Measurements from ENCODE around the gene TMEM145. TPM values are rescaled to one million over a fixed set of nuclear protein-coding genes. Genes with fewer than 3 reads are reported as not detected.
A peak's percentile ranks its signal among the peaks of the same experiment; 100 is the strongest.

The TMEM145 gene
- total and polyA plus RNA-seq, 5 donors from 2014 or later: not detected

DNA sequence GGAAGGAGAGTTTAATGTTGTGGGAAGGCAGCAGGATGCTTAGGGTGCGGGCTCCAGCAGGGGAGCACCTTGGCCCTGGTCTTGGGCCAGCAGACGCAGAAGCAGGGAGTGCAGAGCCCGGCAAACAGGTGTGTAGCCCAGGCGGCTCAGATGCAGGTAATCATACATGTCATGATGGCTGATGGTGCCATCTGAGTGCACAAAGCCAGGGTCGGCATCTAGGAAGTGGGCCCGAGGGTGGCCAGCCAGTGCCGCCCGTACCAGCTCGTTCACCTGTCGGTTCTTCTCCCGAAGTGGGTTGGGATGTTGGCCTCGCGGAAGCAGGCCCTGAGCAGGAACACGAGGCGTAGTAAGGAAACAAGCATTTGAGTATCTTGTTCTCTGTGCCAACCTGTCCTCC lies 16.1 kb upstream of the TMEM145 start:
- Mint-ChIP-seq H3K27me3 (no peaks in the 10 kb centered on the region), H3K27ac (peak overlapping the region in 1 of 3 donors; percentile 93)
- H3K27ac ChIP-seq (ENCODE audit: insufficient read depth, low read length, poor library complexity, severe bottlenecking): no peak overlapping the region

DNA sequence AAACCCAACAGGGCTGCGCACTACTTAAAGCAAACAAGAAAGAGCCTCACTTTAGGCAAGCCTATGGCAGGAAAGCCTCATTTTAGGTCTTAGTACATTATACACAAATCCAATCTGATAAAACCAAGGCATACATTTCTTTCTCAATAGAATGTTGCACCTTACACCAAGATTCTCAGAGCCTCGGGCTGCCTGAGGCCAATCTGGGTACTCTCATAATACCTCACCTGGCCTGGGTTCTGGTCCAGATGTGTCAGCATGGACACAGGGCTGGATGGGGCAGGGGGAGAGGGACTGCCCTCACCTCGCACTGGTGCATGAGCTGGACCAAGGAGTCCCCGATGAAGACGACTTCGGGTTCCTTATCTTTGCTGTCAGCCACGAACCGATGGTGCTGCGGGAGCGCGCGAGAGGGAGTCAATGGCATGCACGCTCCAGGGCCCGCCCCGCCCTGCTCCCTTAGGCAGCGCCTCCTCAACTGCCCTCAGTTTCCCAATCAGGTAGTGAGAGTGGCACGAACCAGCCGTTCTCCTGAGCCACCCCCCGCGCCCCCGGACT lies 11.4 kb upstream of the TMEM145 start, which contains the start of gene PRR19:
PRR19 (plus strand) TSS at position 487 of the 558 bp plus-strand sequence. CDS start 7,453 bp downstream, outside the sequence.
- Histone ChIP-seq H3K27ac (ENCODE audit: insufficient read depth, low read length, poor library complexity, severe bottlenecking) (peak within 1 kb of the TSS; percentile 71), H3K9me3 (ENCODE audit: control insufficient read depth in 2 of 2, low read length in 2 of 2) (no peaks in the 10 kb centered on the region), H3K27me3 (ENCODE audit: control insufficient read depth, insufficient read depth, low read length) (no peaks in the 10 kb centered on the region), H3K4me1 (ENCODE audit: control insufficient read depth, insufficient read depth, low read length, poor library complexity, severe bottlenecking) (peaks cover 20% of the 10 kb centered on the region), H3K36me3 (ENCODE audit: control insufficient read depth, insufficient read depth, low read length) (peaks cover 3% of the 10 kb centered on the region), H3K4me3 (ENCODE audit: low read depth, low read length) (peak within 1 kb of the TSS; percentile 65)
- H3K36me3 Mint-ChIP-seq: no peaks in the 10 kb centered on the region
- peaks cover 0 to 34% (median 14%) of the 10 kb centered on the region in 4 donors for H3K4me1 Mint-ChIP-seq
- peak within 1 kb of the TSS; percentile 89 to 97 (median 91) for H3K27ac Mint-ChIP-seq
- H3K4me3 Mint-ChIP-seq: peak within 1 kb of the TSS; percentile 87 to 91 (median 90)
- no peaks in the 10 kb centered on the region for H3K27me3 Mint-ChIP-seq
- DNase-seq: peak in 1 of 3 donors; percentile 36
- H3K9me3 Mint-ChIP-seq: no peaks in the 10 kb centered on the region
- ATAC-seq (ENCODE audit: low read depth in 2 of 2): no peak

More for the DNA sequence above, 16.1 kb upstream of the TMEM145 start:
- Mint-ChIP-seq H3K4me3 (peak overlapping the region in 2 of 4 donors; percentile 13 to 58), H3K9me3 (no peaks in the 10 kb centered on the region), H3K36me3 (no peaks in the 10 kb centered on the region), H3K4me1 (peaks cover 0 to 31% (median 10%) of the 10 kb centered on the region in 4 donors)
- Histone ChIP-seq H3K27me3 (ENCODE audit: control insufficient read depth, insufficient read depth, low read length) (no peaks in the 10 kb centered on the region), H3K4me1 (ENCODE audit: control insufficient read depth, insufficient read depth, low read length, poor library complexity, severe bottlenecking) (peaks cover 12% of the 10 kb centered on the region), H3K36me3 (ENCODE audit: control insufficient read depth, insufficient read depth, low read length) (peaks cover 18% of the 10 kb centered on the region), H3K9me3 (ENCODE audit: control insufficient read depth in 2 of 2, low read length in 2 of 2) (no peaks in the 10 kb centered on the region), H3K4me3 (ENCODE audit: low read depth, low read length) (no peak overlapping the region)
- DNase-seq (no peak), ATAC-seq (ENCODE audit: low read depth in 2 of 2) (no peak)

DNA sequence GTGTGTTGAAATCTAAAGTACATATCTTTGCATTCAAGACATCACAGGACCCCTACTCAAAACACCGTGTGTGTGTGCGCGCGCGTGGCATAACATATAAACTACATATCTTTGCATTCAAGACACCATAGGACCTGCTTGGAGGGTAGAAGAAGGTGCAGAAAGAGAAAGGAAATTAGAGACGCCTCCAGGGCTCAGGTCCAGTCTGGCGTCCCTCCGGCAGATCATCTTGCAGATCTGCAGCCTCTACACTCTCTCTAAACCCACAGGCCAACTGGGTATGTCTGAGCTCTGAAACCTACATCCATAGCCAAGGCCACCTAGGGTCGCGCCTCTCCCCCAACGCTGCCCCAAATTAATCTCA lies 10.0 kb upstream of the TMEM145 start:
- peak overlapping the region; percentile 22 for H3K4me3 ChIP-seq (ENCODE audit: low read depth, low read length)
- Mint-ChIP-seq H3K4me1 (peaks cover 0 to 33% (median 16%) of the 10 kb centered on the region in 4 donors), H3K27ac (peak overlapping the region; percentile 89 to 97 (median 91))

DNA sequence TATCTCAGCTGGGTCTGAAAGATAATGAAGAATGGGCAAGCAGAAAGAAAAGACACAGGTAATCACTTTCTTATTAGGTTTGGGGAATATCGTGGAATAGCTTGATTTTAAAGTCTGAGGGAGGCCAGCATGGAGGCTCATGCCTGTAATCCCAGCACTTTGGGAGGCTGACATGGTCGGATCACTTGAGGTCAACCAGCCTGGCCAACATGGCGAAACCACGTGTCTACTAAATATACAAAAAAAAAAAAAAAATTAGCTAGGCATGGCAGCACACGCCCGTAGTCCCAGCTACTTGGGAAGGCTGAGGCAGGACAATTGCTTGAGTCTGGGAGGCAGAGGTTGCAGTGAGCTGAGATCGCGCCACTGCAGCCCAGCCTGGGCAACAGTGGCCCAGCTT lies 9.2 kb upstream of the TMEM145 start:
- H3K9me3 ChIP-seq (ENCODE audit: control insufficient read depth in 2 of 2, low read length in 2 of 2): no peaks in the 10 kb centered on the region
- no peaks in the 10 kb centered on the region for H3K36me3 Mint-ChIP-seq
- no peaks in the 10 kb centered on the region for H3K27me3 Mint-ChIP-seq
- DNase-seq (no peak), ATAC-seq (ENCODE audit: low read depth in 2 of 2) (no peak)
- H3K4me3 Mint-ChIP-seq: peak overlapping the region in 3 of 4 donors; percentile 87 to 91 (median 90)
- peaks cover 20% of the 10 kb centered on the region for H3K4me1 ChIP-seq (ENCODE audit: control insufficient read depth, insufficient read depth, low read length, poor library complexity, severe bottlenecking)
- no peak overlapping the region for H3K4me3 ChIP-seq (ENCODE audit: low read depth, low read length)
- no peak overlapping the region for H3K27ac ChIP-seq (ENCODE audit: insufficient read depth, low read length, poor library complexity, severe bottlenecking)
- H3K4me1 Mint-ChIP-seq: peaks cover 0 to 33% (median 16%) of the 10 kb centered on the region in 4 donors
- H3K36me3 ChIP-seq (ENCODE audit: control insufficient read depth, insufficient read depth, low read length): no peaks in the 10 kb centered on the region
- no peaks in the 10 kb centered on the region for H3K9me3 Mint-ChIP-seq
- no peaks in the 10 kb centered on the region for H3K27me3 ChIP-seq (ENCODE audit: control insufficient read depth, insufficient read depth, low read length)
- peak overlapping the region in 1 of 3 donors; percentile 60 for H3K27ac Mint-ChIP-seq

More for the DNA sequence above, 10.0 kb upstream of the TMEM145 start:
- Histone ChIP-seq H3K4me1 (ENCODE audit: control insufficient read depth, insufficient read depth, low read length, poor library complexity, severe bottlenecking) (peaks cover 20% of the 10 kb centered on the region), H3K27ac (ENCODE audit: insufficient read depth, low read length, poor library complexity, severe bottlenecking) (peak overlapping the region; percentile 71), H3K9me3 (ENCODE audit: control insufficient read depth in 2 of 2, low read length in 2 of 2) (no peaks in the 10 kb centered on the region), H3K36me3 (ENCODE audit: control insufficient read depth, insufficient read depth, low read length) (no peaks in the 10 kb centered on the region), H3K27me3 (ENCODE audit: control insufficient read depth, insufficient read depth, low read length) (no peaks in the 10 kb centered on the region)
- ATAC-seq (ENCODE audit: low read depth in 2 of 2) (no peak), DNase-seq (no peak)
- Mint-ChIP-seq H3K4me3 (peak overlapping the region; percentile 87 to 91 (median 90)), H3K27me3 (no peaks in the 10 kb centered on the region), H3K36me3 (no peaks in the 10 kb centered on the region), H3K9me3 (no peaks in the 10 kb centered on the region)

DNA sequence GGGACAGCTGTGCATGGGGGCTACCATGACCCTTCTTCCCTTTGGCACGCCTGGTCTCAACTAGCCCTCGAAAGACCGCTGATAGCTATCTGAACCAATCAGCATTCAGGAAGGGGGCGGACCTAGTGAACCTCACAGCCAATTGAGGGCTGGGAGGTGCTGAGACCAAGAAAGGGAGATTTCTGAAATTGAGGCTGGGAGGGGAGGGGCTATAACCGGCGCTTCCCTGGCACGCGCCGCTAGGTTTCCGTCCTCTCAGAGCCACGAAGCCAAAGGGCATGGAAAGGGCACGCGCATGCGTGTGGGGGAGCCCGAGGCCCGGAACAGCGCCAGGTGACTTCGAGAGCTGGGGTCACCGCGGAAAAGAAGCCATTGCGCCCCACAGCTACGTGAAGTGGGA lies 6.5 kb upstream of the TMEM145 start:
- H3K27ac ChIP-seq (ENCODE audit: insufficient read depth, low read length, poor library complexity, severe bottlenecking): no peak overlapping the region
- no peak overlapping the region for H3K4me3 ChIP-seq (ENCODE audit: low read depth, low read length)
- no peaks in the 10 kb centered on the region for H3K36me3 ChIP-seq (ENCODE audit: control insufficient read depth, insufficient read depth, low read length)
- no peaks in the 10 kb centered on the region for H3K27me3 ChIP-seq (ENCODE audit: control insufficient read depth, insufficient read depth, low read length)
- ATAC-seq (ENCODE audit: low read depth in 2 of 2) (no peak), DNase-seq (no peak)
- Mint-ChIP-seq H3K27ac (no peak overlapping the region), H3K4me1 (peaks cover 0 to 17% (median 12%) of the 10 kb centered on the region in 4 donors), H3K36me3 (no peaks in the 10 kb centered on the region), H3K4me3 (peak overlapping the region in 2 of 4 donors; percentile 32 to 71), H3K27me3 (peaks cover 10% of the 10 kb centered on the region), H3K9me3 (no peaks in the 10 kb centered on the region)
- H3K4me1 ChIP-seq (ENCODE audit: control insufficient read depth, insufficient read depth, low read length, poor library complexity, severe bottlenecking): peaks cover 14% of the 10 kb centered on the region
- H3K9me3 ChIP-seq (ENCODE audit: control insufficient read depth in 2 of 2, low read length in 2 of 2): no peaks in the 10 kb centered on the region

DNA sequence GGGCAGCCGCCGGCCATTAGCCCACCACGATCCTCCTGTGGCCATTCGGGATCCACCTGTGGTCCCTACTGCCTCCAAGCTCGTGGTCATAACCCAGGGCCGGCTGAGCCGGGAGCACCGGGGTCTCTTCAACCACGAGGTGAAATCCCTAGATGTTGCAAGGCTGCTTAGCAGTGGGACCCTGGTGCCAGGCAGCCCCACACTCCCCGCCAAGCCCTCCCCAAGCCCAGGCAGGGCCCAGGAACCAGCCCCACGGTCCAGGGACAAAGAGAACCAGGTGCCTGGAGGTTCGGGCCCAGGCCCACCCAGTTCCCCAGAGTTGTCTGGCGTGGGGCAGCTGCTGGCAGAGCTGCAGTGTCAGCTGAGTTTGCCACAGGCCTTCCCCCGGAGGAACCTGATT lies 3.4 kb upstream of the TMEM145 start:
- DNase-seq (no peak), ATAC-seq (ENCODE audit: low read depth in 2 of 2) (no peak)
- Mint-ChIP-seq H3K27ac (no peak overlapping the region), H3K9me3 (no peaks in the 10 kb centered on the region), H3K27me3 (peaks cover 35% of the 10 kb centered on the region), H3K36me3 (no peaks in the 10 kb centered on the region), H3K4me1 (peaks cover 0 to 16% (median 11%) of the 10 kb centered on the region in 4 donors), H3K4me3 (no peak overlapping the region)
- H3K9me3 ChIP-seq (ENCODE audit: control insufficient read depth in 2 of 2, low read length in 2 of 2): no peaks in the 10 kb centered on the region
- no peaks in the 10 kb centered on the region for H3K36me3 ChIP-seq (ENCODE audit: control insufficient read depth, insufficient read depth, low read length)
- H3K27ac ChIP-seq (ENCODE audit: insufficient read depth, low read length, poor library complexity, severe bottlenecking): no peak overlapping the region
- peaks cover 16% of the 10 kb centered on the region for H3K4me1 ChIP-seq (ENCODE audit: control insufficient read depth, insufficient read depth, low read length, poor library complexity, severe bottlenecking)
- H3K27me3 ChIP-seq (ENCODE audit: control insufficient read depth, insufficient read depth, low read length): peaks cover 7% of the 10 kb centered on the region
- H3K4me3 ChIP-seq (ENCODE audit: low read depth, low read length): no peak overlapping the region

DNA sequence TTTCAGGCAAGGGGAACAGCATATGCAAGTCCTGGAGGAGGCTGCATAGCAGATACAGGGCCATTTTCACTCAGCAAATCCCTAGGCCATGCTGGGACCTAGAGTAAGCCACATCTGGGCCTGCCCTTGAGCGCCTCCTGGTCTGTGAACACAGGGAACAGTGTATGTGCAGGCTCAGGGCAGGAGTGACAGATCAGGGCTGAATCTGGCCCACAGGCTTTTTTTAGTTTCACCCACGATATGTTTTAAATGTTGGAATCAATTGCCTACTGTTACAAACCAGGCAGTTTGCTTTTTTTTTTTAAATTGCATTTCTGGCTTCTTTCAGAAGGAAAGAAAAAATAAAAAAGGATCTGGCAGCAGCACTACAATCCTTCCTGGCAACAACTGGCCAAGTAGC lies 1.5 kb upstream of the TMEM145 start:
- H3K4me3 Mint-ChIP-seq: peak overlapping the region in 1 of 4 donors; percentile 41
- ATAC-seq (ENCODE audit: low read depth in 2 of 2): no peak
- Histone ChIP-seq H3K4me3 (ENCODE audit: low read depth, low read length) (no peak overlapping the region), H3K27me3 (ENCODE audit: control insufficient read depth, insufficient read depth, low read length) (peaks cover 7% of the 10 kb centered on the region), H3K4me1 (ENCODE audit: control insufficient read depth, insufficient read depth, low read length, poor library complexity, severe bottlenecking) (peaks cover 16% of the 10 kb centered on the region), H3K36me3 (ENCODE audit: control insufficient read depth, insufficient read depth, low read length) (no peaks in the 10 kb centered on the region), H3K9me3 (ENCODE audit: control insufficient read depth in 2 of 2, low read length in 2 of 2) (no peaks in the 10 kb centered on the region), H3K27ac (ENCODE audit: insufficient read depth, low read length, poor library complexity, severe bottlenecking) (no peak overlapping the region)
- H3K27ac Mint-ChIP-seq: no peak overlapping the region
- peaks cover 0 to 18% (median 12%) of the 10 kb centered on the region in 4 donors for H3K4me1 Mint-ChIP-seq
- no peaks in the 10 kb centered on the region for H3K9me3 Mint-ChIP-seq
- no peak for DNase-seq
- H3K36me3 Mint-ChIP-seq: no peaks in the 10 kb centered on the region
- H3K27me3 Mint-ChIP-seq: peaks cover 48% of the 10 kb centered on the region

DNA sequence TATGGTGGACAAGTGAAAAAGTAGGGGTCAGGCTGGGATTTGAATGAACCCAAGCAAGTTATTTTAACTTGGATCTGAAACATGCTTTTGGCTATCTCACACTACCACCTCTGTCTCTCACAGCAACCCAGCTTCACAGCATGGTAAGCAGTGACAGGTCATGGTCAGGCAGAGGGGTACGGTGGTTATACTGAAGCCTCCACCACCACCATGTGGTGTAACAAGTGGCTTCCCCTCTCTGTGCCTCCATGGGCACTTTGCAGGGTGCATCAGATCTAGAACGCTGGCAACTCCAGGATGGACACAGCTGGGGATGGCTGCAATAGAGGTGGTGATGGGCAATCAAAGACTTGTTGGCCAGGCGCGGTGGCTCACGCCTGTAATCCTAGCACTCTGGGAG lies 739 bp upstream of the TMEM145 start:
- no peaks in the 10 kb centered on the region for H3K36me3 ChIP-seq (ENCODE audit: control insufficient read depth, insufficient read depth, low read length)
- H3K9me3 ChIP-seq (ENCODE audit: control insufficient read depth in 2 of 2, low read length in 2 of 2): no peaks in the 10 kb centered on the region
- peaks cover 16% of the 10 kb centered on the region for H3K4me1 ChIP-seq (ENCODE audit: control insufficient read depth, insufficient read depth, low read length, poor library complexity, severe bottlenecking)
- H3K4me3 Mint-ChIP-seq: peak overlapping the region in 2 of 4 donors; percentile 41 to 71
- H3K27me3 Mint-ChIP-seq: peaks cover 53% of the 10 kb centered on the region
- no peaks in the 10 kb centered on the region for H3K9me3 Mint-ChIP-seq
- peaks cover 0 to 24% (median 14%) of the 10 kb centered on the region in 4 donors for H3K4me1 Mint-ChIP-seq
- H3K4me3 ChIP-seq (ENCODE audit: low read depth, low read length): no peak overlapping the region
- no peak overlapping the region for H3K27ac ChIP-seq (ENCODE audit: insufficient read depth, low read length, poor library complexity, severe bottlenecking)
- DNase-seq (no peak), ATAC-seq (ENCODE audit: low read depth in 2 of 2) (no peak)
- H3K36me3 Mint-ChIP-seq: no peaks in the 10 kb centered on the region
- H3K27ac Mint-ChIP-seq: no peak overlapping the region
- H3K27me3 ChIP-seq (ENCODE audit: control insufficient read depth, insufficient read depth, low read length): peaks cover 7% of the 10 kb centered on the region
